Mesothelial cell of epicardium (in vitro differentiated cells): ENCODE results near the gene DIPK1A. TPM values are rescaled to one million over a fixed set of nuclear protein-coding genes. Genes with fewer than 3 reads are reported as not detected.
"Not testable (repeated sequence)": the region's sequence is repeated elsewhere in the genome, so short reads cannot be mapped to it uniquely, and the experiment has no call there.

Experiments used
- DNase-seq, 2 experiments: peaks; one replicate each; pipeline ENCODE4 v3.0.0; 2021; ENCODE audit warnings: low spot score in 2 of 2; ENCODE audit not compliant: unreplicated experiment in 2 of 2
- H3K27ac Mint-ChIP-seq: 2 replicates; pipeline ENCODE4 v1.8.0; 2021; ENCODE audit warnings: mixed read lengths
- H3K27me3 Mint-ChIP-seq: 2 replicates; pipeline ENCODE4 v1.8.0; 2021; ENCODE audit warnings: low read depth, mixed read lengths
- H3K36me3 Mint-ChIP-seq: 2 replicates; pipeline ENCODE4 v1.8.0; 2021; ENCODE audit warnings: mixed read lengths
- H3K4me1 Mint-ChIP-seq: 2 replicates; pipeline ENCODE4 v1.8.0; 2021; ENCODE audit warnings: mixed read lengths
- H3K4me3 Mint-ChIP-seq: 2 replicates; pipeline ENCODE4 v1.8.0; 2021; ENCODE audit warnings: mild to moderate bottlenecking, moderate library complexity, mixed read lengths
- H3K9me3 Mint-ChIP-seq: 2 replicates; pipeline ENCODE4 v1.8.0; 2021; ENCODE audit warnings: mixed read lengths
- CTCF ChIP-seq: fragments of 200-600 bp; sonication (generic); IDR thresholded peaks from one replicate; pipeline ENCODE4 v1.5.0; 2021; ENCODE audit warnings: antibody characterized with exemption; ENCODE audit not compliant: unreplicated experiment
- total RNA-seq: library from RNA; stranded (reverse); gene quantifications from 3 replicates; pipeline ENCODE4 v1.2.1, GENCODE V29; 2021

The DIPK1A gene
- total RNA-seq, 1 donor from 2014 or later: 12.3 TPM

GRCh38 chr1:92901699-92902405 lies 59.4 kb downstream of the DIPK1A start:
- Mint-ChIP-seq H3K4me3 (no peak overlapping the region), H3K9me3 (peaks cover 37% of the 10 kb centered on the region), H3K27me3 (no peaks in the 10 kb centered on the region), H3K27ac (no peak overlapping the region), H3K4me1 (no peaks in the 10 kb centered on the region), H3K36me3 (peaks cover 19% of the 10 kb centered on the region)
- DNase-seq: no peak
- no peak for TF ChIP-seq CTCF

- H3K4me1 Mint-ChIP-seq: no peaks in the 10 kb centered on the region
- H3K27me3 Mint-ChIP-seq: no peaks in the 10 kb centered on the region
- peaks cover 37% of the 10 kb centered on the region for H3K9me3 Mint-ChIP-seq
- no peak for DNase-seq
- no peak overlapping the region for H3K4me3 Mint-ChIP-seq
- peaks cover 19% of the 10 kb centered on the region for H3K36me3 Mint-ChIP-seq
- no peak overlapping the region for H3K27ac Mint-ChIP-seq
- TF ChIP-seq CTCF: no peak
These were observed 60.1 kb downstream of the DIPK1A start for GRCh38 chr1:92901126-92901525.

GRCh38 chr1:92900539-92900938 lies 60.7 kb downstream of the DIPK1A start:
- TF ChIP-seq CTCF: no peak
- Mint-ChIP-seq H3K27ac (no peak overlapping the region), H3K27me3 (no peaks in the 10 kb centered on the region), H3K9me3 (peaks cover 32% of the 10 kb centered on the region), H3K4me1 (no peaks in the 10 kb centered on the region), H3K36me3 (peaks cover 16% of the 10 kb centered on the region), H3K4me3 (no peak overlapping the region)
- DNase-seq: no peak

- Mint-ChIP-seq H3K27ac (no peak overlapping the region), H3K36me3 (peaks cover 10% of the 10 kb centered on the region), H3K9me3 (peaks cover 24% of the 10 kb centered on the region), H3K4me1 (no peaks in the 10 kb centered on the region), H3K27me3 (no peaks in the 10 kb centered on the region), H3K4me3 (no peak overlapping the region)
- DNase-seq: no peak
- no peak for TF ChIP-seq CTCF
These were observed 61.5 kb downstream of the DIPK1A start for GRCh38 chr1:92899780-92900179.

GRCh38 chr1:92898053-92898452 lies 63.2 kb downstream of the DIPK1A start:
- Mint-ChIP-seq H3K36me3 (peaks cover 10% of the 10 kb centered on the region), H3K9me3 (peaks cover 30% of the 10 kb centered on the region)
- DNase-seq, H3K27me3 Mint-ChIP-seq, H3K4me1 Mint-ChIP-seq, H3K4me3 Mint-ChIP-seq, H3K27ac Mint-ChIP-seq: not testable (repeated sequence)

GRCh38 chr1:92887465-92887864 lies 73.8 kb downstream of the DIPK1A start:
- DNase-seq: no peak
- peaks cover 12% of the 10 kb centered on the region for H3K36me3 Mint-ChIP-seq
- TF ChIP-seq CTCF: no peak
- H3K4me1 Mint-ChIP-seq: no peaks in the 10 kb centered on the region
- peaks cover 31% of the 10 kb centered on the region for H3K9me3 Mint-ChIP-seq
- H3K27ac Mint-ChIP-seq: no peak overlapping the region
- H3K27me3 Mint-ChIP-seq: no peaks in the 10 kb centered on the region
- H3K4me3 Mint-ChIP-seq: no peak overlapping the region
